ENCODE data around the gene APOBEC3C. TPM values are rescaled to one million over a fixed set of nuclear protein-coding genes. Genes with fewer than 3 reads are reported as not detected.

APOBEC3C gene
- total and polyA plus RNA-seq, 2 of the 4 experiments (the other 2 are of a cell fraction), result 6.6 to 32.0 TPM

DNA sequence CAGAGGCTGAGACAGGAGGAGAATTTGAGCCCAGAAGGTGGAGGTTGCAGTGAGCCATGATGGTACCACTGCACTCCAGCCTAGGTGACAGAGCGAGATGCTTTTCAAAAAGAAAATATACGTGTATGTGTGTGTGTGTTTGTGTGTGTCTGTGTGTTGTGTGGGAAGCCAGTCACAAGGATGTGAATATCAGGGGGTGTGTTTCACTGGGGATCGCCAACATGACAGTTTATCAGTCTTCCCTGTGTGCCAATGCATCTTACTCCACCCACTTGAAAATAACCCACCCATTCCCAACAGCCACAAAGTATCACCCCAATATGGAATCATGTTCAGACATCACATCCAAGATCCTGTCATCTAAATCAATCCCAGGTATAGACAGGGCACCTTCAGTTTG, 42.3 kb upstream of the APOBEC3C start:
- dilution Hi-C loops (cut with HindIII; ENCODE audit: low sequenced_read_pairs, unreplicated experiment) (no loop called here), intact Hi-C loops (cut with micrococcal nuclease) (no loop called here), in situ Hi-C loops (cut with MboI; ENCODE audit: low sequenced_read_pairs) (no loop called here)
- Histone ChIP-seq H3K36me3 (ENCODE audit: control insufficient read depth, insufficient read depth, low read length) (no peaks in the 10 kb centered on the region), H3K4me3 (ENCODE audit: insufficient read depth, low read depth, low read length) (no peak overlapping the region), H3K9me3 (ENCODE audit: control insufficient read depth, insufficient read depth, low read length) (peaks cover 4% of the 10 kb centered on the region), H4K20me1 (ENCODE audit: insufficient read depth, low read length) (no peaks in the 10 kb centered on the region; the same call in 1 of the 2 replicates), H3K4ac (ENCODE audit: low read depth, low read length) (no peak overlapping the region), H2AK5ac (ENCODE audit: low read depth, low read length) (no peak overlapping the region), H2AFZ (replicated peaks; ENCODE audit: low read length, poor library complexity) (no peak overlapping the region), H2BK15ac (ENCODE audit: low read depth, low read length) (no peak overlapping the region), H3K14ac (replicated peaks; ENCODE audit: low read depth, low read length) (no peak overlapping the region), H3K9me1 (ENCODE audit: insufficient read depth, low read length) (no peaks in the 10 kb centered on the region), H3K18ac (ENCODE audit: low read depth, low read length) (no peak overlapping the region), H3K4me1 (ENCODE audit: control insufficient read depth, insufficient read depth, low read length) (no peaks in the 10 kb centered on the region), H3K23ac (ENCODE audit: low read depth, low read length) (no peak overlapping the region), H2AK9ac (replicated peaks; ENCODE audit: low read depth, low read length, poor library complexity) (no peak overlapping the region), H3K56ac (ENCODE audit: extremely low read depth, insufficient read depth, low read length) (no peak overlapping the region), H2BK5ac (ENCODE audit: low read depth, low read length, poor library complexity, severe bottlenecking) (no peak overlapping the region), H4K8ac (ENCODE audit: low read depth in 2 of 2, low read length in 2 of 2) (no peak overlapping the region), H2BK20ac (ENCODE audit: low read depth, low read length) (no peak overlapping the region), H4K5ac (ENCODE audit: low read depth, low read length) (no peak overlapping the region), H3K9ac (ENCODE audit: low read depth, low read length) (no peak overlapping the region), H3K79me1 (ENCODE audit: low read depth in 1 of 2, low read length in 2 of 2) (no peaks in the 10 kb centered on the region), H3K4me2 (ENCODE audit: low read depth, low read length) (no peak overlapping the region), H3K27ac (ENCODE audit: insufficient read depth, low read length) (no peak overlapping the region), H2BK120ac (ENCODE audit: low read depth, low read length) (no peak overlapping the region), H3K27me3 (ENCODE audit: control insufficient read depth, insufficient read depth, low read length) (peaks cover 50% of the 10 kb centered on the region), H4K91ac (ENCODE audit: insufficient read depth, low read depth, low read length) (no peak overlapping the region)
- ChIA-PET POLR2A (ENCODE audit: unreplicated experiment) (no interaction called here), CTCF (no interaction called here)
- no TSS peak for BruUV-seq (replicated peaks)
- ATAC-seq (ENCODE audit: low read depth) (no peak), DNase-seq (no peak)
- TF ChIP-seq POLR2A (IDR thresholded peaks at IDR 0.05; ENCODE audit: low read depth, low read length) (no peak), SMC3 (IDR thresholded peaks at IDR 0.05; ENCODE audit: low read depth, low read length) (no peak), RFX5 (IDR thresholded peaks at IDR 0.05; ENCODE audit: low read depth, low read length) (no peak), RAD21 (IDR thresholded peaks at IDR 0.05; ENCODE audit: low read length) (no peak), MAZ (IDR thresholded peaks at IDR 0.05; ENCODE audit: borderline replicate concordance, low read depth, low read length) (no peak)
- WGBS, 2 experiments (ENCODE audit: extremely low coverage in 2 of 2, insufficient read length in 1 of 2), result no CpG with 5 or more reads among the region's 3 CpGs
